GDM1 (cell line): ENCODE measurements around the gene MATN1.

ENCODE experiments used
- DNase-seq: peaks from one replicate; lab custom pipeline; 2025; lab: John Stamatoyannopoulos, UW

MATN1 gene

GRCh38 chr1:30758121-30758688 is 34.8 kb upstream of the MATN1 start:
- no peak for DNase-seq

GRCh38 chr1:30757352-30758120 is 34.2 kb upstream of the MATN1 start, which contains the start of gene LAPTM5:
TSS of gene LAPTM5 (minus strand) at chr1:30757774. CDS start at chr1:30757745, 29 bp downstream.
- DNase-seq = peak; percentile 75

DNA sequence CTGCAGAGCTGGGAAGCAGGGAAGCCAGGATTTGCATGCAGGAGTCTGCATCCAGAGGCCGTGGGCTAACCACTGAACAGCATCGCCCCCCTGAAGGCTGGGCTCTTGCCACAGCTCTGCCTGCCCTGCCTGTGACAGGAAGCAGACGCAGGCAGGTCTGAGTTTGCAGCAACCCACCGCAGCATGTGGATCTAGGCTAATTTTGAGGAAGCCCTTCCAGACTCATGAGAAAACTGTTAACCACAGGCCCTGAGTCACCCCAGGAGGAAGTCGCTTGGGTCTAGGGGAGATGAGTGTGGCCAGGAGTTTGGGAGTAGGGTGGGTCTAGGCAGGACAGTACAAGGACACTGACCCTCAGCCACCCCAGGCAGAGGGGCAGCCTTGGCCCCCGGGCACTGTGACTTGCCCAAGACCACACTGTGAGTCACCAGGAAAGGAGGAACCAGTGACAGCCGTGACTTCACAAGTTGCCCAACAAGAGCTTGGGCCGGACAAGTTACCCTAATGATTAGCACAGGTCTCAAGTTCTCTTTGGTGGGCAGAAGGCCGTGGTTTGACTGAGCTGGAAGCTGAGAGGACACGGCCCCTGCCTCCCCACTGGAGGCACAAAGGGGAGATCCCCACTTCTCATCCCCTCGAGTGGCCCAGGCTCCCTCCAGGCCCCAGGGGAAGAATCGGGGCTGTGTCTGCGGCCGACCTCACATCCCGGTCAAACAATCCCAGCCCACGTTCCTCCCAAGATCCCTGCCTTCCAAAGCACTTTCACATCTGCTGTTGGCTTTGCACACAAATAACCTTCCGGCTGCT is 33.4 kb upstream of the MATN1 start:
- DNase-seq = peak; percentile 95

DNA sequence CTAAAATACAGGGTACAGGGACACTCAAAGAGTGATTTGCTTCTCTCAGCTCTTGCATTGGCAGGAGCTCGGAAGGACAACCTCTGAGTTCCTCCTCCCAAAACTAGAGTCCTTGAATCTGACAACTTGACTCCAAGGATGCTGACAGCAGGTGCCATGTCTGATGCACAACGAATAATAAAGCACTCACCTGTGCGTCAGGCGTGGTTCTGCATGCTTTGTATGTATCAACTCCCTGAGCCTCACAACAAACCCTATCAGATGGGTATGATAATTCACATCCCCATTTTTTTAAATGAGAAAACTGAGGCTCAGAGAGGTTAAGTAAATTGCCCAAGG is 32.8 kb upstream of the MATN1 start:
- DNase-seq = no peak

DNA sequence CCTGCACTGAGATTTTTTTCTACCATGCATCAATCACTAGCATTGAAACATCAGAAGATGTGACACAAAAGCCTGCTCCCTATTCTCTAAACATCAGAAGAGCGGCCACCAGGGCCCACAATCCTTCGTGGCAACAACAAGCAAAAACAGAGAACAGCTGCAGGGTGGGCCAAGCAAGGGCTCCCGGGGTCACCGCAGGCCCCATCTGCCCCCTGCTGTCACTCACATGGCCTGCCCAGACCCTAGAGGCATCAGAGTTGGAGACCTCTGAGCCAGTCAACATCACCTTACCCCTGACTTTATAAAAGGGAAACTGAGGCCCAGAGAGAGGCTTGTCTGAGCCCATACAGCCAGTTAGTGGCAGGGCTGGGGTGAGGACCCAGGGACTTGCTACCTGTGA is 32.4 kb upstream of the MATN1 start:
- no peak for DNase-seq

DNA sequence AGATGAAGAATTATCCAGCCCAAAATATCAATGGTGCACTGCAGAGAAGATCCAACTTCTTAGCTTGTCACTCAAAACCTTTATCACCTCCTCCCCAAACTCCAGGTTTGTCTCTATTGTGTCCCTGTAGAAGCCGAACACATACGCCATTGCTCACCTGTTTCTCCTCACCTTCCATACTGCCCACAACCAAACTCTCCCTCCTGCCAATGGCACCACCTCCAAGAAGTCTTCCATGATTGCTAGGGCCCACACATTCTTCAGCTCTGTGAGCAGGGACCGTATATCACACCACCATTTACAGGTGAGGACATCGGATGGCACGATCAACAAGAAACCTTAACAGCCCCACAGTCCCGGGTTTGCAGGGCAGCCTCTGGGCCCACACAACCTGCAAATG is 31.9 kb upstream of the MATN1 start:
- DNase-seq = no peak

- no peak for DNase-seq
These were observed 31.3 kb upstream of the MATN1 start for GRCh38 chr1:30754684-30755171.

- no peak for DNase-seq
These were observed 30.3 kb upstream of the MATN1 start for GRCh38 chr1:30753660-30754123.

- no peak for DNase-seq
These were observed 29.7 kb upstream of the MATN1 start for GRCh38 chr1:30753118-30753517.

- DNase-seq = no peak
These were observed 29.2 kb upstream of the MATN1 start for GRCh38 chr1:30752651-30752908.

DNA sequence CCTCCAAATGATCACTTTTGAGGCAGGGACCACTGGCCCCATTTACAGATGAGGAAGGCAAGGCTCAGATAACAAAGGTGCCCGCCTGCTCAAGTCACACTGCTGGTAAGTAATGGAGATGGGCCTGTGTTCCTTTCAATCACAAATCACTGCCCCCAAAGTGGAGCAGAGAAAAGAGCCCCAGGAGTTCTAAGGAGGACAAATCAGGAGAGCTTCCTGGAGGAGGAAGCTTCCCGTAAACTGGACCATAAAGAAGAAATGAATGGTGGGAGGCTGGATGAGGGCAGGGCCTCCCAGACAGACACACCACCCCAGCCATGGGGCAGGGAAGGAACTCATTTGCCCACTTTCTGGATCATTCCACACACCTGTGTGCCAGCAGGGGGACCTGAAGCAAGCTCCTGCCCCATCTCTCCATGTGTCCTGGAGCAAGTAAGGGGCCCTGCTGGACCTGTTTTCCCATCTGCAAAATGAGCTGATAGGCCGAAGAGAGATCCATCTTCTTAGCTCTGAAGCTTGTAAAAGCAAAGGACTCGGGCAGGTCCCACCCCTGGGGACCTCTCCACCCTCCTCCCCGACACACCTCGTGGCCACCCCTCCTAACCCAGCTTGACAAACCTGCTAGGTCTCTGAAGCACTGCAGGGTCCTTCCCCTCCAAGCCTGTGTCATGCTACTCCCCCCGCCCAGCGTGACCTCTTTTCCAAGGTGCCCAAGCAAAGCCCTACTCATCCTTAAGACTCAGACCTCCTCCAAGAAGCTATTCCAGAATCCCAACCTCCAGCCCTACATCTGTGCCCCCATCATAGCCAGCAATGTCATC is 28.7 kb upstream of the MATN1 start:
- no peak for DNase-seq

DNA sequence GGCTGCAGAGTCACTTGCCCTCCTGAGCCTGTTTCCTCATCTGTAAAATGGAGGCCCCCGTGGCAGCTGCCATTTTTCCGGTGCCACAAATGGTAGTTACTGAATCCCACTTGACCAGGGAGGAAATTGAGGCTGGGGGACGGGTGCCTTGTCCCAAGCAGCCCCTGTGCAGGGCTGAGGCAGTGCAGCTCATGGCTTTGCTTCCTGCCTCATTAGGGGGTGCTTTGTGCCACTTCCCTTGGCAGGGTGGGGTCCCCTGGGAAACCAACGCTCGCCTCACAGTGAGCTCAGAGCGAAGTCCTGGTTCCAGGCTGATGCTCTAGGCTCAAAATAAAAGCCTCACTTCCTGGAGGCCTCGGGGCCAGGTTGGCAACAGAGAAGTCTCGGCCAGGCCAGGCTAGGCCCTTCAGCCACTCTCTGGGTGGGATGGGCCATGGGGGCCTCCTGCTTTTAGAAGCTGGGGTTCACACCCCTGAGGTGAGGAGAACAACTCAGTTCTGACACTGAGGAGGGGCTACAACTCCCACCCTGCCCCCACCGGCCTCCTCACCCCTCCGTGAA is 27.4 kb upstream of the MATN1 start:
- no peak for DNase-seq

GRCh38 chr1:30749691-30750583 is 26.6 kb upstream of the MATN1 start:
- no peak for DNase-seq

GRCh38 chr1:30748699-30749401 is 25.5 kb upstream of the MATN1 start:
- DNase-seq = no peak

GRCh38 chr1:30748098-30748698 is 24.8 kb upstream of the MATN1 start:
- DNase-seq = no peak

- no peak for DNase-seq
These were observed 23.9 kb upstream of the MATN1 start for GRCh38 chr1:30747033-30748008.

DNA sequence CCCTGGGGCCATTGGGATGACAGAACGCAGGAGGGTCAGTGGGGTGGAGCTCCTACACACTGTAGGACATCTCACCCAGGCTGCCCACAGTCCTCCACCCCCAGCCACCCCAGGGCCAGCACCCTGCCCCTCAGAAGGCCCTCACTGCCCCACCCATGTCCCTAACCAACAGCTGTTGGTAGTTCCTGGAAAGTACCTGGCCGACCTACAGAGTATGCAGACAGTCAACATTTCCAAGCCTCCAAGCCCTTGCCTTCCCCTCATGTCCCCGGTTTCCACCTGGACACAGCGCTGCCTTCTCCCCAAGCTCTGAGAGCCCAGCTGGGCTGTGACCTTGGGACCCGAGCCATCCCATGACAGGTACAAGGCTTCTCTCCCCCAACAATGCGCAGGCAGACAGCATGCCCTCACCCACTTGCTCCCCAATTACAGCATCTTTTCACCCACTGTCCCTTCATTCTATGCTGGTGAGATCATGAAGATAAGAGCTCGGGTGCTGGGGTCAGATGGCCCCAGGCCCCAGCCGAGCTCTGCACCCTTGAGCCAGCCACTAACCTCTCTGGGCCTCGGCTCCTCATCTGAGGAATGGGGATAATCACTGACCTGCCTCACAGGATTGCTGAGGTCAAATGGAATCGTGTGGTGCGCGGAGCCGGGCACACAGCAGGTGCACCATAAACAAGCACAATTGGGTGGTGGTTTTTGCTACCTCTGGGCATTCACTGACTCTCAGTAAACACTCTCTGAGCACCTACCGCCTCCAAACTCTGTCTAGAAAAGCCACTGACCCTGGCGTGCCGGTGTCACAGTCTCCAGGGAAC is 23.0 kb upstream of the MATN1 start:
- DNase-seq = no peak

GRCh38 chr1:30745834-30746208 is 22.4 kb upstream of the MATN1 start:
- no peak for DNase-seq
